GM18499 (cell line): ENCODE measurements around the gene FUCA2.
"Not testable (repeated sequence)": the region's sequence is repeated elsewhere in the genome, so short reads cannot be mapped to it uniquely, and the experiment has no call there.

ENCODE experiments used
- ATAC-seq: cut with Tn5 transposase; IDR thresholded peaks from one replicate; pipeline ENCODE4 v1.9.1; 2021; ENCODE audit warnings: moderate number of reproducible peaks; ENCODE audit not compliant: insufficient read depth, unreplicated experiment

The FUCA2 gene

DNA sequence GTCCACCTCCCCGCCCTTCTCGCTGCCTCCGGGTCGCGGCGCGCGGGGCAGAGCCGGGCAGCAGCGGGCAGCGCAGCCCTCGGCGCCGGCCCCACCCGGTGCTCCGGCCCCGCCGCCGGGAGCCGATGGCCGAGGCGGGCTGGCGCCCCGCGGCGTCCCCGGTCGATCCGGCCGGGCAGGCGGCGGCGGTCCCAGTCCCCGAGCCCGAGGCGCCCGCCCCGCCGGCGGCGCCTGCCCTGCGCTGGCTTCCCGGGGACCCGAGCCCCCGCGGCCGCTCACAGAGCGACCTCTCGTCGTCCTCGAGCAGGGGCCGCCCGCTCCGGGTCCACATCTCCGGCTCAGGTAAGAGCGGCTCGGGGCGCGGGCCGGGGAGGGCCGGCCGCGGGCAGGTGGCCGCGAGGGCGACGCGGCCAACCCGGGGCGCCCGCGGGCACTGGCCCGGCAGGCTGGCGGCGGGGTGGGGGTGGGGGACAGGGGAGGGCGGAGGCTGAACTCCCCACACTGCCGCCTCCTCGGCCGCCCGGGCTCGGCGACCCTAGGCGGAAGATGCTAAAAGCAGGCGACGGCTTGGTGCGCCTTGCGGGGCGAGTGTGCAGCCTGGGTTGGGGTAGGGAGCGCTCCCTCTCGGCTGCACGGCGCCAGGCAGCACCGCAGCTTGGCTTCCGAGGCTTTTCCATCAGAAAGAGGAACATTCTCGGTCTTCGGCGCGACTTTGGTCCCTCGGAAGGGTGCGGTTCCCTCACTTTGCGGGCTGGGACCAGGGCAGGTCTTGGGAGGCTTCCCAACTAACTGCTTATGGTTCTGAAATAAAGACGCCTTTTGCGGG, 25.6 kb upstream of the FUCA2 start:
- no peak for ATAC-seq

DNA sequence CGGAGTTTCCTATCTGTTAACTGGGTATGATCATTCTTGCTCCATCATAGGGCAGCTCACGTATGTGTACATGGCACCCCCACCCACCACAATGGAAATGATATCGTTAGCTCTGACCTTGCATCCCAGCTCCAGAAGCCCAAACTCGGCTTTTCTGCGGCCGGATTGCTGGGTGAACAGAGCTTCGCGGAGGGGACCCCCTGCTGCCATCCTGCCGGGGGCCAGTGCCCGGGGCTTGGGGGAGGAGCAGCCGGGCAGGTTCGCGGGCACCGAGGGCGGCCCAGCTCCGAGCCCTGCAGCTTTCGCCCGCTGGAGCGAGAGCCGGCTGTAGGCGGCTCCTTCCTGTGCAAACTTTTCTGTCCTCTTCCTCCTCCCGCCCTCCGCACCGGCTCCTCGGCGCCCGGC, 24.9 kb upstream of the FUCA2 start:
- ATAC-seq: no peak

DNA sequence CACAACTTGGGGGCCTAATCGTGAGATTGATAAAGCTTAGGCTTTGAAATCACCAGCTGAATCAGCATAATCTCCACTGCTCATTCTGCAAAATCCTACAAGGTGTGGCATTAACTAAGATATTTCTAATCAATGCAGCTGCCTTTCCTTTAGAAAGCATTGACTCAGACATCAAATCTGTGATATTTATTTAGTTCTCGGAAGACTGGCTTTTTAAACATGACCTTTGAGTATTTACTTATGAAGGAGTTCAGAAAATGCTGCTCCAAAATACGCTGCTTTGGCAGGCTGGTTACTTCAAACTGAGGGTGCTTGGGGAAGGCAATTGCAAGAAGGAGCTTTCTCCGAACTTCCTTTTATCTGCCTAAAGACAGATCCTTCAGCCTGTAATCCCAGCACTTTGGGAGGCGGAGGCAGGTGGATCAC, 23.7 kb upstream of the FUCA2 start:
- no peak for ATAC-seq

DNA sequence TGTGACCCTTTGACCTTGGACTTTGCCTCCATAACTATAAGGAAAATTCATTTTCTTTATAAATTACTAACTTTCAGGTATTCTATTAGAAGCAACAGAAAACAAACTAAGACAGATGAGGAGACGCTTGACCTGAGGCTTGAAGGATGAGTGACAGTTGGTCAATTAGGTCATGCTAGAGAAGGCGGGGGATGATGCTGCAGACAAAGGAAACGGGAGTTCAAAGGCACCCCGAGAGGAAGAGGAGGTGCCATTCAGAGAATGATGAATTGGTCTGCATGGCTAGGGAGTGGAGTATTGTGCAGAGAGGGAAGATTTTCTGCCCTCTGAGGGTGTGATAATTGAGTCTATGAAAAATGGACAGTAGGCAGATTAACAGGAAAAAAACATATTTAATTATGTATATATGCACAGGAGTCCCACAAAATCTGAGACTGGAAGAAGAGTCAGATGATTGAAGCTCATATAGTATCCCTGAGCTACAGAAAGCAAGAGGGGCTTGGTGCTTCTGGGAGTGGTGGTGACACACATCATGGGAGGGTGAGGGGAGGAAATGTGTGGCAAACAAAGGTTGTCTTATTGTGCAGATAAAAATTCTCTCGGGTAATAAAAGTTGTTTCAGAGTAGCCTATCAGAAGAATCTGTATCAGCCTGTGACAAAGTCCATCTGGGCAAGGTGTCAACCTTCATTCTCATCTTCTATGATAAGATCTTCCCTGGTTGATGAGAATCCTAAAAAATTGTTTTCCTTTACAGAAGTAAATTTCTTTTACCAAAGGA, 20.4 kb upstream of the FUCA2 start:
- no peak for ATAC-seq

DNA sequence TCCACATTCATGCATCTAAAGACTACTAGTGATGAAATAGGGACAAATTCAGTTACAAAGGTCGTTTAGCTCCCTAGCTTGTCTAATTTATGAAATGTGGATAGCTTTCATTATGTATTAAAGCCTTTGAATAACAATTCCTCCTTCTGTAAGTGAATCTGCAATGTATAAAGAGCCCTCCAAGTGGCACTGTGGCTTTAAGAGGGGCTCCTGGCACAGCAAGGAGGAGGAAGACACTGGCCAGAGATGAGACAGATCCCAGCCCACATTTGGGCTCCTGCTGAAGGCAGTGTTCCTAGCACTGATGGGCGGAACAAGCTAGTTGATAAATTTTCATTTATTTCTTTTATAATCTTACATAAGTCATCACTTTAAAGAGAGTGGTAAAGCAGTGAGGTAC, 17.6 kb upstream of the FUCA2 start:
- no peak for ATAC-seq

DNA sequence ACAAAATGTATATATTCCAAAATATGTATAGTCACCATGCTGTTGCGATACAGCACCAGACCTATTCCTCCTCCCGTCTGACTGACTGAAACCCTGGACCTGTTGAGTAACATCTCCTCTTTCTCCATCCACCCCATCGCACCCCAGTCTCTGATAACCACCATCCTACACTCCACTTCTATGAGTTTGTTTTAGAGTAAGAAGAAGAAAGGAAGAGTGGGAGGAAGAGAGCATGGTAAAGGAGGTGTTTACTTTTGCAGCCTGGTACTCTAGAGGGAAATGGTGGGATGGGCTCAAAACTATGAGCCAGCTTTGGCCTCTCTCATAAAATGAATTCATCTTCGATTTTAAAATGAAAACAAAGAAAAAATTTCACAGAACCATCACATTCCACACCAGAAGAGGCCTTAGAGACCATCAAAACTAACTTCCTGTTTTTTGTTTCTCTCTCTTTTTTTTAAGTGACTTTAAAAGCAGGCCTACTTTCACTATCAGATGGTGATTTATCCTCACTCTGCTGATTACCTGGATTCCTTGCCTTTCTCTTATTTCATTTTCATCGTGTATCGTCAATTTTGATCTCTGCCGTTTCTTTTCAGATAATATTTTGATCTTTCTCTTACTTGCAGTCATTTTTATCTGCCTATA, 16.8 kb upstream of the FUCA2 start:
- ATAC-seq: peak; percentile 69

DNA sequence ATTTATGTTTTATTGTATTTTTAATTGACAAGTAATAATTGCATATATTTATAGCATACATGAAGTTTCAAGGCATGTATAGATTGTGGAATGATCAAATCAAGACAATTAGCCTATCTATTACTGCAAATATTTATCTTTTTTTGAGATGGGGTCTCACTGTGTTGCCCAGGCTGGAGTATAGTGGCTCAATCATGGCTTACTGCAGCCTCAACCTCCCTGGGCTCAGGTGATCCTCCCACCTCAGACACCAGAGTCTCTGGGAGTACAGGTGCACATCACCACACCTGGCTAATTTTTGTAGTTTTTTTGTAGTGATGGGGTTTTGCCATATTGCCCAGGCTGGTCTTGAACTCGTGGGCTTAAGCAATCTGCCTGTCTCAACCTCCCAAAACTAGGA, 16.2 kb upstream of the FUCA2 start:
- no peak for ATAC-seq

DNA sequence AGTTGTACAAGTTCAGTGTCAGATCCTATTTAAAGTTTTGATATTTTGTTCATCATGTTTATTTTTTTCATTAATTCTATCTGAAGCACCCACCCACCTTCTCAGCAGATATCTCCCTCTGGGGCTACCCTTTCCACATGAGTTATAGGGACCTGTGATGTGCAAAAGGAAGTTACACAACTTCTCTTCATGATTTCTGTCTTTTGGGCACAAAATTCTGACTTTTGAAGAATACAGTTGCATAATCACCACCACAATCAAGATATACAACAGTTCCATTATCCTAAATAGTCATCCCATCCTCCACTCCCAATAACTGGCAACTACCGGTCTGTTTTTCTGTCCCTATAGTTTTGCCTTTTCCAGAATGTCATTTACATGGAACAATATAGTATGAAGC, 13.8 kb upstream of the FUCA2 start:
- ATAC-seq: no peak

DNA sequence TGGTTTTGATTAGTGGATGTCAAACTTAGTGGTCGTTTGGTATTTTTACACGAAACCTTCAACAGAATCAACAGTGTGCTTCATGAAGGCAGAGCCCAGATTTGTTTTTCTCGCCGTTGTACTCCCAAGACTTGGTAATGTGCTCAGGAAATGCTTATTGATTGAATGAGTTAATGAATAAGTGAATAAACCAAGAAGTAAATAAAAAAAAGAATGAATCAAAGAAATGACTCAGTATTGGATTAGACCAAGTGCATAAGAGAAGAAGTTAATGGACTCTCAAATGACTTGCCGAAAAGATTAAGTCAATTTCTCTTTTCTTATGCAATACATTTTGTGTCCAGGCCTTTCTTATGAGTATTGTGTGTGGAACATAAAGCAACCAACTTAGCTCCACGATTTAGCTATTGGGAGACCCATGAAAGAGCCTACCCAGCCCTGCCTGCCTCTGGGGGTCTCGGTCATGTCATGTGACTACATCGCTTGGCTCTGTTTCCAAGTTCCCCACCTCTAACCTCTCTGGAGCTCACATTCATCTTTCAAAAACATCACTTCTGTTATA, 10.6 kb upstream of the FUCA2 start:
- ATAC-seq: no peak

DNA sequence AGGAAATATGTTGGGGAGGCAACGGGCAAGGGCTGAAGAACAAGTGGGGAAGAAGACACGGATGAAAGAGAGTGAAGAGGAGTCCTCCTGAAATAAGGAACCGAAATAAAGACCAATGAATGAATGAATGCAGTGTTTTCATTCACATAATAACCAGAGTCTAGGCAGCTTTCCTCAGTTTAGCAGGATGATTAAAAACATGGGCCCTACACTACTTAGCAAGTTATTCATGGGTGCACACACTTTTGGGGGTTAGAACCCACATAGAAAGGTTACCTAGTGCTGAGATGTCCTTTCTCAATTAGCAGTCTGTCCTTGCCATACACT, 5.9 kb upstream of the FUCA2 start:
- no peak for ATAC-seq

DNA sequence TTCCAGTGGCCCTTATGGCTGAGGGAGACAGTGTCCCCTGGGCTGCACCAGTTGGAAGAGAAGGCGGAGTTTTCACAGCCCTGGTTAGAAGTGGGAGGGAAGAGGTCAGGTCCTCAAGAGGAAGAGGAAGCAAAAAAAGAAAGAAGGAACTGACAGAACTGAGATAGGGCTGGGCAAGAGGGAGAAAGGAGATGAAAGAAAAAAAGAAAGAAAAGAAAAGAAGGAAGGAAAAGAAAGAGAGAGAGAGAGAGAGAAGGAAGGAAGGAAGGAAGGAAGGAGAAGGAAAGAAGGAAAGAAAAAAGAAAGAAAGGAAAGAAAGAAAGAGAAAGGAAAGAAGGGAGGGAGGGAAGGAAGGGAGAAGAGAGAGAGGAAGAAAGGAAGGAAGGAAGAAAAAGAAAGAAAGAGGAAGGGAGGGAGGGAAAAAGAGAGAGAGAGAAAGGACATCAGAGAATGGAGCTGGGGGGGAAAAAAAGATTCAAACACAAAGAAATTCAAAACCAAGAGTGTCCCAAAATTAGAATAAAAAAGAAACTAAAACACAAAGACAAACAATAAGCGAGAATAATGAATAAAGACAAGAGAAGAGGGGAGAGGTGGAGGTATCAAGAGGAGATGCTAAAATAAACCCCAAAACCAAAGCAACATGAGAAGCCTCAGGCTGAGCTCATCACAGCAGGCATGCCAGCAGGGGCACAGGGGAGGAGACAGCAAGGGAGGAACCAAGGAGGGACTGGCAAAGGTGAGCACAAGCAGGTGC, 5.3 kb upstream of the FUCA2 start:
- no peak for ATAC-seq

DNA sequence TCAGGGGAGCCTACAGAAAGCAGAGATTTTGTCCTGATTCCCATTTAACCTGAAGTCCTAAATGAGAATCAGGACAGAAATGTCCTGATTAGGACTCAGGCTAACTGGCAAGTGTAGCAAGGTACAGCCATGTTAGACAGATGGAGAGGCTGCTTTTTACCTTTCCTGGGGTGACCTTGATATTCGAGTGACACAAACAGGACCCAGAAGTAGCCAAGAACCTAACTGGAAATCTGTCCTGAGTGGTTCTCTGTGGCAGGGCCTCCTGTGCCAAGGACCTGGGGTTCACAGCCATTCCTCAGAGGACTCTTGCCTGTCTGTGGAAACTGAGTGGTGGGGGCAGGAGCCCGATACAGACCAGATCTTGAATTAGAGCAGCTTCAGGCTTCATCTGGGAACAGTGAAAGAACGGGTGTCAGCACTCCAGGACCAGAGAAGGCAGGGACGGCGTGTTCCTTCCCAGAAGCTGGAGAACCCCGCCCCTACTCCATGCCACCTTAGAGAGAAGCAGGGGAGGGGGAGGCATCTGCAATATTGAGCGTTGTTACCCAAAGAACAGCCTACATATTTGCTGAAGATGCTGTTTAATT, 4.3 kb upstream of the FUCA2 start:
- no peak for ATAC-seq

DNA sequence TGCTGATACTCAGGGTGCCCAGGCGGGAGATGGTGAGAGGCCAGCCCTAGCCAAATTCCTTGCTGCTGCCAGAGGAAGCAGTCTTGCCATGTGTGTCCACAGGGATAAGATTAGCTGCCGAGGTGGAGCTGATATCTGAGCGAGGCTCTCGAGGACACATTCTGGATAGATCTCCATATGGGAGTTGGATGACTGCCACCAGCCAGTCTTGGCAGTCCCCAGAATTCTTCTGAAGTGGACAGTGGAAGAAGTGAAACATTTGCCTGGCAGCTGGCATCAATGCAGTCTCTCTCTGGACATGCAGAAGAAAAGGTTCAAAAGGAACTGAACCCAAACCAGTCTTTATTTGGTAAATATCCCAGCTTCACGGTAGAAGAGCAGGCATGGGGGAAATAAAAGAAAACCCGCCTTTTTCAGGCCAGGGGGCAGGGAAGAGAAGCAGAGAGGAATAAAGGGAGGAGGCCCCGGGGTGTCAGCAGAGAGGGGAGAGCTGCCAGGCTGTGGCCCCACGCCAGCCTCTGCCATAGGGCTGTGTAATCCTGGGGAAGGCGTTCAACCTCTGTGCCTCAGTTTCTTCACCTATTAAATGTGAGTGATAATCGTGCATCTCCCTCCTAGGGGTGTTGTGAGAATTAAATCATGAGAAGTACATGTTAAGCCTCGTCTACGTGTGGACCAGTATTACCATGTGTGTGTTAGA, 3.7 kb upstream of the FUCA2 start:
- no peak for ATAC-seq

DNA sequence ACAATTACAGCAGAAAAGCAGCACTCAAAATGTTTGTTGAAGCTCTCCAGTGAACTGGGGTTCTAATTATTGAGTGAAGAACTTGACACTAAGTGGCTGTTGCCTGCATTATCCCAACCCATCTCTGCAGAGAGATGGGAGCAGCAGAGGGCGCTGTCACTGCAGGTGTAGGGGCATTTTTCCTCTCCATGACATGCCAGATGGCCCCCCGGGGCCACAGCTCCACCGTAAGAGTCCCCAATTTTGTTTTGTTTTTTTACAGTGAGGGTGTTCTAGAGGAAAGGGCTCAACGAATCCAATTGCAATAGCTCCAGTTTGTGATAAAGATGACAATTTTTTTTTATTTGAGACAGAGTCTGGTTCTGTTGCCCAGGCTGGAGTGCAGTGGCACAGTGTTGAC, 1.9 kb upstream of the FUCA2 start:
- ATAC-seq: no peak

DNA sequence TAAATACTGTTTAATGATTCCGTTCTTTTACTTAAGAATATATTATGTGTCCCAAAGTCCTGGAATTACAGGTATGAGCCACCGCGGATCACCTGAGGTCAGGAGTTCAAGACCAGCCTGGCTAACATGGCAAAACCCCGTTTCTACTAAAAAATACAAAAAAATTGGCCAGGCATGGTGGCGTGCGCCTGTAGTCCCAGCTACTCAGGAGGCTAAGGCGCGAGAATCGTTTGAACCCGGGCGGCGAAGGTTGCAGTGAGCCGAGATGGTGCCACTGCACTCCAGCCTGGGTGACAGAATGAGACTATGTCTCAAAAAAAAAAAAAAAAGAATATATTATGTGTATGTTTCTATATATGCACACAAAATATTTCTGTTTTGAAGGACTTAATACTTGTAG, 1.2 kb downstream of the FUCA2 start:
- ATAC-seq: not testable (repeated sequence)

DNA sequence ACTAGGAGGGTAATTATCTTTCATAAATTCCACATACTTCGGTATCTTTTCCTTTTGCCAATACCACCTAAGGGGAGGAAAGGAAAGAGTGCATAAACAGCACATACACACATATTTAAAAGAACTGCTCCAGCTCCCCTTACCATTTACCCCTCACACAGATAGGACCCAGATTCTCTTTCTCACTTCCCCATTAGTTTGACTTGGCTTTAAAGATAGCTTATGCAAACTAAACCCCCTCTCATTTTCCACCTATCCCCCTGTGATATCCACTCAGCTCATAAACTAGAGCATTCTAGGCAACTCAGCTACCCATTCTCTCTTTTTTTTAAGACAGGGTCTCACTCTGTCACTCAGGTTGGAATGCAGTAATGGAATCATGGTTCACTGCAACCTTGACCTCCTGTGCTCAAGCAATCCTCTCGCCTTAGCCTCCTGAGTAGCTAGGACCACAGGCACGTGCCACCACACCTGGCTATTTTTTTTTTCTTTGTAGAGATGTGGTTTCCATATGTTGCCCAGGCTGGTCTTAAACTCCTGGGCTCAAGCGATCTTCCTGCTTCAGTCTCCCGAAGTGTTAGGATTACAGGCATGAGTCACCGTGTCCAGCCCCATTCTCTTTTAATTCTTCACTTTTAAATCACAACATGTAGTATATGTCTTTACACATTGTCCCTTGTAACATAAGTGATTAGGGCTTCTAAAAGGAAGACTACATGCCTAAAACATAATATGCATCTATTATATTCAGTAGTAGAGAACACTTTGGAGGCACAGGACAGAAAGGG, 4.0 kb downstream of the FUCA2 start:
- peak; percentile 52 for ATAC-seq

DNA sequence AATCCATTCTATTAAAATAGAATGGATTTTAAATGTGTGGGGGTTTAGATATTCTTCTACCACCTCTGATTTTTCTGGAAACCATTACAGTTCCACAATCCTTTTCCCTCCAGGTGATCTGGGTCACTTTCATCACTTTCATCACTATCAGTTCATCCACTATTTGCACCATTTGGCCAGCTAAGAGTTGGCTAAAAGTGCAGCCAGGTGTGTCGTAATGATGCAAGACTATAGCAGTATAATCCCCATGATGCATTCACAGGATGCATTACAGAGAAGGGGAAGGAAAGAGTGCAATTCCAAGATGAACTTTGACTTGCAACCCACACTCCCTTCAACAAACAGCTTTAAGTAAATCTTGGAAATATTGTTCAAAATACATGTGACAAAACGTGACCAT, 4.9 kb downstream of the FUCA2 start:
- ATAC-seq: no peak

DNA sequence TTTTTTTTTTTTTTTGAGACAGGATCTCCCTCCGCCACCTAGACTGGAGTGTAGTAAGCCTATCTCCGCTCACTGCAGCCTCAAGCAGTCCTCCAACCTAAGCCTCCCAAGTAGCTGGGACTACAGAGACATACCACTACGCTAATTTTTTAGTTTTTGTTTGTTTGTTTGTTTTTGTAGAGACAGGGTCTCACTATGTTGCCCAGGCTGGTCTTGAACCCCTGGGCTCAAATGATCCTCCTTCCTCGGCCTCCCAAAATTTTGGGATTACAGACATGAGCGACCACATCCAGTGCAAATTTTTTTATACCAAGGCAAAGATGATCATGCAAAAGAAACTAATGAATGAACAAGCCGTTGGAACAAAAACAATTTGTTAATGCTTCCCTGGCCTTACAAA, 5.3 kb downstream of the FUCA2 start:
- no peak for ATAC-seq

DNA sequence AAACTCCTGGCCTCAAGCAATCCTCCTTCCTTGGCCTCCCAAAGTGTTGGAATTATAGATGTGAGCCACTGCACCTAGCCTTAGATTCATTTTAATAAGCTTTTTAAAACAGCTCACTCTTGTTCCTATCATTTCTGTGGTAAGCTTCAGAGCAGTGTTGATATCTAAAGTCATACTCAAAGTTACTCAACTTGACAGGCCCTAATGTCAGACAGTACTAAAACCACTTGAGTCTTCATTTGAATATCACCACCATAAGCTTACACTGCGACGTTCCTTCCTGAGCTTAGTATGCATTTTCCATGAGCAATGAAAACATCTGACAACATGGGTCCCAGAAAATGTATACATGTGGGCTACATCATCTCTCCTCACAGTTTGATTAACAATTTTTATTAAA, 6.0 kb downstream of the FUCA2 start:
- ATAC-seq: no peak
